ENCODE data around the gene CUX1.

DNA sequence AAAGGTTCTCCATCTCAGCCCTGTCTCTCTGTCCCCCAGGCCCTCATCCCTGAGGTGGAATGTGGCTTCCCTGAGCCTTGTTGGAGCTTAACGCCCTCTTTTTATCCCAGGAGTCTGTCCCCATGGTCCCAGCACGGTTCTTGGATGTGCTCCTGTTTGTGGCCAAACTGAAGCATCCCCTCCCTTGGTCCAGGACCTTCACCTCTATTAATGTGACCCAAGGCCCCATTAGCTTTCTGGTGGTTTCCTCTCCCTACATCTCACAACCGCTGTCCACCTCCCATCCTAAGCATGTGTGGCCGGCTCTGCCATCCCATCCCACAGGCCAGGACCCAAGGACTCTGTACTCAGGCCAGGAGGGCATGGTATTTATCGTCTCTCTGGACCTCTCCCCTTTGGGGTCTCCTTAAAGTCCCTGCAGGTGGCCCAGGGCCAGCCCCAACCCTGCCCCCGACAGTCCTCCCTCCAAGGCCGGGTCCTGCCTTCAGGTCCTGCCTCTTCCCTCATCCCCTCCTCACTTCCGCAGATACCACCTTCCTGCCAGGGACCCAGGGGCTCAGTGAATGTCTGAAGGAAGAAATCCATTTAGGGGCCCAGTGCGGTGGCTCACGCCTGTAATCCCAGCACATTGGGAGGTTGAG lies 453.9 kb downstream of the CUX1 start:
- TF ChIP-seq, protein P1, sequence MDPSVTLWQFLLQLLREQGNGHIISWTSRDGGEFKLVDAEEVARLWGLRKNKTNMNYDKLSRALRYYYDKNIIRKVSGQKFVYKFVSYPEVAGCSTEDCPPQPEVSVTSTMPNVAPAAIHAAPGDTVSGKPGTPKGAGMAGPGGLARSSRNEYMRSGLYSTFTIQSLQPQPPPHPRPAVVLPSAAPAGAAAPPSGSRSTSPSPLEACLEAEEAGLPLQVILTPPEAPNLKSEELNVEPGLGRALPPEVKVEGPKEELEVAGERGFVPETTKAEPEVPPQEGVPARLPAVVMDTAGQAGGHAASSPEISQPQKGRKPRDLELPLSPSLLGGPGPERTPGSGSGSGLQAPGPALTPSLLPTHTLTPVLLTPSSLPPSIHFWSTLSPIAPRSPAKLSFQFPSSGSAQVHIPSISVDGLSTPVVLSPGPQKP (IDR thresholded peaks at IDR 0.05; ENCODE audit: low read depth, low read length) = no peak
- no peak for TF ChIP-seq CREM (IDR thresholded peaks at IDR 0.05; ENCODE audit: low read depth)
- no peak for TF ChIP-seq BCL11A (IDR thresholded peaks at IDR 0.05; ENCODE audit: low read depth, low read length)
- TF ChIP-seq E2F4 (IDR thresholded peaks at IDR 0.05; ENCODE audit: low read depth, low read length) = no peak
- TF ChIP-seq JUND (IDR thresholded peaks at IDR 0.05; ENCODE audit: low read depth, low read length) = no peak
- TF ChIP-seq MYC (IDR thresholded peaks at IDR 0.05; ENCODE audit: insufficient read depth, insufficient read length, insufficient replicate concordance, low read length, severe bottlenecking) = no peak
- no peak for TF ChIP-seq ETV6 (conservative IDR thresholded peaks at IDR 0.05 in 1 of 2, IDR thresholded peaks at IDR 0.05 in 1 of 2; ENCODE audit: borderline replicate concordance in 1 of 2, low read depth in 1 of 2)
